Stimulated activated CD8-positive, alpha-beta memory T cell treated with anti-CD3 and anti-CD28 coated beads, Interleukin-2, amount 100 ng/mL, for 1 hour (primary cell): ENCODE measurements around the gene PTRH1.

Experiments used
- DNase-seq, 2 donors: peaks; one replicate each; pipeline ENCODE4 v3.0.0-alpha.2; 2020; ENCODE audit warnings: low read depth in 2 of 2

Gene PTRH1

DNA sequence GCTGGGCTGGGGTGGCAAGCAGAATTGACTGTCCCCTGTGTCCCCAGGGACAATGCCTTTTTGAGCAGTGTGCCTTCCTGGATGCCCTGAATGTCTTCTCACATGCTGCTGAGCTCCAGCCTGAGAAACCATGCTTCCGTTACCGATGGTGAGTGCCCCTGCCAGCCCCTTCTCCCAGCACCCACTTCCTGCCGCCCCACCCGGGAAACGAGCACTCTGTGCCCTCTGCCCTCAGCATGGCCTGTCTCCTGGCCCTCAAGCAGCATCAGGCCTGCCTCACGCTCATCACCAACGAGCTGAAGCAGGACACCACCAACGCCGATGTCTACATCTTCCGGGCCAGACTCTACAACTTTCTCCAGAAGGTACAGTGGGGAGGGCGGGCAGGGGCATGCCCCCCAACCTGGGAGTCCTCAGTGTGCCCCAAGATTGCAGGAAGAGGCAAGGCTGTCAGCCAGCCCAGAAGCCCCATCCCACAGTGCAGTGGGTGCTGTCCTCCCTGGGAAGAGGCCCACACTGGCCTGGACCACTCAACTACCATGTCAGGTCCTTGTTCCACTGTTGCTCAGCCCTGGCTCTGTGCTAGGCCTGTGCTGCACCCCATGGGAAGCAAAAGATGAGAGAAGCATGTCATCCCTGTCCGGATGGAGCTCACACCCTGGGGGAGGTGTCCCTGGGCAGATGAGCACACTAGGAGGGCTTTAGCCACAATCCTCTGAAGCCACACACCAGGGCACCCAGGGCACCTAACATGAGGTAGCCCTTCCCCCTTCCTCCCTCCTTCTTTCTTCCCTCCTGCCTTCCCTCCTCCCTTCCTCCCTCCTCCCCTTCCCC, 4.8 kb upstream of the PTRH1 start:
- no peak for DNase-seq

DNA sequence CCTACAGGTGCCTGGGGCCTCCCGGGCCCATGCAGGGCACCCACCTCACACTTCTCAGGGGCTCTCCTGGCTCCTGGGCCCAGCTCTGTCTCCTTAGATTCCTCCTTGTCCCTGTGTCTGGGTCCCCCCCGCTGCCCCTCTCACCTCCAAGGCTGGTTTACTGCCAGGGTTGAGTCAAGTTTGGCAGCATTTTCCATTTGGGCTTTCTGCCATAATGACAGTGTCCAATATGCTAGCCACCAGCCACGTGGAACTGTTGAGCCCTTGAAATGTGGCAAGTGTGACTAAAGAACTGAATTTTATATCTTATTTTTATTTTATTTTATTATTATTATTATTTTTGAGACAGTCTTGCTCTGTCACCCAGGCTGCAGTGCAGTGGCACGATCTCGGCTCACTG, 2.3 kb upstream of the PTRH1 start:
- DNase-seq, result no peak

DNA sequence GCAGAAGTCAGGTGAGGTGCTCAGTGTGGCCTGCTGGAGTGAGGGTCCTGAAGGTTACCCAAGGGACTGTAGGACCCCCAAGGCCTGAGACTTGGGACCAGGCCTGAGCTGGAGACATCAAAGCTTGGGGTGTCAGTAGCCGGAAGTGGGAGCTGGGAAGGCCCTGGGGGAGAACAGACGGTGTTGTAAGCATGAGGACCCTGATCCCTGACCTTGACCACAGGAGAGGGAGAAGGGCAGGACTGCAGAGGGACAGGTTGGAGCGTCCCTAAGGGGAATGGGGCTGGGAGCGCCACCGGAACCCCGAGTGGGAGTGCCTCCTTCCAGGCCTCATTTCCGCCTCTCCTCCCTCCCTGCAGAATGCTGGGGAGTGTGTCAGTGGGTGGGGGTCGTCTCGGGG, 949 bp upstream of the PTRH1 start:
- no peak for DNase-seq

DNA sequence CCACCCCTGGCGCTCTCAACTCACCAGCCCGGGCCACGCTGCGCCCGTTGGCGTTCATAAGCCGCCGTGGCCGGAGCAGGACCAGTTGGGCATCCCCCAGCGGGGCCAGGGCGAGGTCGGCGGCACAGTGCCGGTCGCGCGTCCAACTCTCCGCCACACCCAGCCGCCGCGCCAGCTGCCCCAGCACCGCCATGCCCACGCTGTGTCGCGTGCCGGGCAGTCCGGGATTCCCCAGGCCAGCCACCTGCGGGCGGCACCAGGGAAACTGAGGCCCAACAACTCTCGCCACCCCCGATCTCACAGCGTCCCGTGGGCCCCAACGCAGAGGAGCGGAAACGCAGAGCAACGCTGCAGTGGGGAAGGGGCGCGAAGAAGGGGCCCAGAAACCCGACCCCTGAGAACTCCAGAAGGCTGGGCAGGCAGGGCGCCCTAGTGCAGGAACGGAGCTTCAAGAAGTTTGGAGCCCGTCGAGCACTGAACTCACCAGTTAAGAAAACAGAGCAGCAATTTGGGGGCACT, 453 bp downstream of the PTRH1 start:
- no peak for DNase-seq

DNA sequence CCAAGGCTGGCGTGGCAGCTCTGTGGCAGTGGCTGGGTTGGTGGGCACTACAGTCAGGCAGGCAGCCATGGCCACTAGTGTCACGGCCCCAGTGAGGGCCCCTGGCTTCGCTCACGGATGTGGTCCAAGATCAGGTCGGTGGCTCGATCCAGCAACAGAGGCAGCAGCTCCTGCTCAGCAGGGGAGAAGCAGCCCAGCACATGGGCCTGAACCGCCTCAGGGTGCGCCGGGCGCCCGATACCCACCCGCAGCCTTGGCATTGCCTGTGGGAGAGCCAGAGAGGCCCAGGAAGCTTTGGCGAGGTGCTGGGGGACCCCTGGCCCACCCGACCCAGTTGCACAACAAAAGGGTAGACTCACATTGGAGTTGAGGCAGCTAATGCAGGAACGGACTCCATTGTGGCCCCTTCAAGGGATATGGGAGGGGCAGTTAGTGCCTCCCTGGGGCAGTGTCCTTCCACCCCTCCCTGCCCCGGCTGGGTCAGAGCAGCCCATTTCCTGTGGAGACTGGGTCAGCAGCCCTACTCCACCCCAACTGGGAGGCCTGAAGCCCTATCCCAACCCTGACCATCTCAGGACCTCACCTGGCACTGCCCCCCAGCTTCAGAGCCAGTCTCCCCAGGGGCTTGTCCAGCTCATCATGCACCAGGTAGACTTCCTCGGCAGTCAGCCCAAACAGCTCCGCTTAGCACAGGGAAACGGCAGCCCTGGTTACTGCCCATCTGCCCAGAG, 1.3 kb downstream of the PTRH1 start:
- no peak for DNase-seq

DNA sequence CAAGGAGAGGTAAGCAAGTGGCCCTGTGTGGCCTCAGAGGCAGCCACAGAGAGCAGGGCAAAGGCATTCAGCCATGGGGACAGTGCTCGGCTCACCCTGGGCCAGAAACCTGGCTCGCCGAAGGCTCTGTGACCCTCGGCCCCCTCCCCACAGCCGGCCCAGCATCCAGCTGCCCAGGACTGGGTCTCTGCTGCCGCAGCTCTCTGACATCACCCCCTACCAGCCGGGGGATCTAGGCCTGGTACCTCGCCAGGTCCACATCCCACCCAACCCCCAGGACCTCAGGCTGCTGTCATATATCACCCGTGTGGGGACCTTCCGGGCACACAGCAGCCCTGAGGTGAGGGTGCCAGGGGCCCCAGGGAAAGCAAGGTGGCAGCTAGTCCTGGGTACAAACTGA, 2.6 kb downstream of the PTRH1 start:
- DNase-seq, result no peak

DNA sequence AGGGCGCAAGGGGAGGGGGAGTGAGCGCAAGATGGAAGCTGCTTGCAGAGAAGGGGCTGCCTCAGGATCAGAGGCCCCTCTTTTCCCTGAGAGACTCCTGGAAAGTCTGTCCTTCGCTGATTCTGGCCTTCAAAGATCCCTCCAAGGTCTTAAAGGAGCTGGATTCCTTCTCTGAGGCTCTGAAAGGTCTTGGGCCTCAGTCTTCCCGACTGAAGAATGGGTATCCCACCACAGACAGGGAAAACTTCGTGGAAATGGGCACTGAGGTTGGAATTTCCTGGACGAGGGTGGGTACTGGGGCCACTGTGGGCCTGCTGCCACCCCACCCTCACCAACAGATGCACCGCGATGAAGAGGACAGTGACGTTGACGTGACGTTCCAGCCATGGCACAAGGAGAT, 3.1 kb downstream of the PTRH1 start:
- no peak for DNase-seq

DNA sequence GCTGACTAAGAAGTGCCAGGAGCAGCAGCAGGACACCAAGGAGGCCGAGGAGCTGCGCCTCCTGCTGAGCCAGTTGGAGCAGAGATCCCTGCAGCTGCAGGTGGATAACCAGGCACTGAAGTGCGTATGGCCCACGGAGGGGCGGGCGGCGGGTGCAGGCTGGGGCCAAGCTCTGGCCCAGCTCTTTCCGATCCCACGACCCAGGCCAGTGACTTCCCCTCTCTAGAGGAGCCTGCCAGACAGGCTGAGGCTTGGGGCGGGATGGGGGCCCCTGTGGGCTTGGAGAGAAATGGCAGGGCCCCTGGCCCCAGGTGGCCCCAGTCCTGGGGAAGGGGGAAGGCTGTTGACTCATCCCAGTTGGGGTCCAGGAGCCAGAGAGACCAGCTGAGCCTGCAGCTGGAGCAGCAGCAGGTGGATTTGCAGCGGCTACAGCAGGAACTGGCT, 3.6 kb downstream of the PTRH1 start:
- DNase-seq, result no peak

DNA sequence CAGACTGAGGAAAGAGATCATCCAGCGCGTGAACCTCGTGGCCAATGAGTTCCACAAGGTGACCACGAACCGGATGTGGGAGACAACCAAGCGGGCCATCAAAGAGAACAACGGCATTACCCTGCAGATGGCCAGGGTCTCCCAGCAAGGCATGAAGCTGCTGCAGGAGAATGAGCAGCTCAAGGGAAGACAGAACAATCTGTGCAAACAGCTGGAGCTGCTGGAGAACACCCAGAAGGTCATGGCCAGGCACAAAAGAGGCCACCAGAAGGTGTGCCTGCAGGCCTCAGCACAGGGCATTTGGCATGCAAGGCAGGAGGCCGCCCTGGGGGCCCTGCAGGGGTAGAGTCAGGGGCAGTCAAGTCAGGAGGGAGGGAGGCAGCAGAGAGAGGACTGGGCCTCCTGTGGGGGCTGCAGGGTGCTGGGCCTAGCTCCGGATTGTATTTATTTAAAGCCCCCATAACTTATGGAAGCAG, 4.2 kb downstream of the PTRH1 start:
- no peak for DNase-seq

DNA sequence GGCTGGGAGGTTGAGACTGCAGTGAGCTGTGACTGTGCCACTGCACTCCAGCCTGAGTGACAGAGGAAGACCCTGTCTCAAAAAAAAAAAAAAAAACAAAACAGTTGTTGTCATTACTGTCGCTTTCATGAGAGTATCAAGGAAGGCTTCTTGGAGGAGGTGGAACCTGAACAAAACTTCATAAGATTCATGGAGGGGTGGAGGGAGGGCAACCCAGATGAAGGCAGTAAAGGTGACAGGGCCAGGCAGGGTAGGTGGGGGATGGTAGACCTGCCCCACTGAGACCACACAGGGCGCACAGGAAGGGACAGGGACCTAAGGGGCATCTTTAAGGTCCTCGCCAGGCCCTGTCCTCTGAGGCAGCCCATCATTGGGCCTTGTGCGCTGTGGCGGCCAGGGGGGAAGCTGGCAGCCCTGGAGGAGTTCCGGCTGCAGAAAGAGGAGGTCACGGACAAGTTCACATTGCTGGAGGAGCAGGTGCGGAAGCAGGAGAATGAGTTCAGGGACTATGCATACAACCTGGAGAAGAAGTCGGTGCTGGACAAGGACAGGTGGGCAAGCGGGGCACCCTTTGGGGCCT, 5.2 kb downstream of the PTRH1 start:
- DNase-seq, result no peak

DNA sequence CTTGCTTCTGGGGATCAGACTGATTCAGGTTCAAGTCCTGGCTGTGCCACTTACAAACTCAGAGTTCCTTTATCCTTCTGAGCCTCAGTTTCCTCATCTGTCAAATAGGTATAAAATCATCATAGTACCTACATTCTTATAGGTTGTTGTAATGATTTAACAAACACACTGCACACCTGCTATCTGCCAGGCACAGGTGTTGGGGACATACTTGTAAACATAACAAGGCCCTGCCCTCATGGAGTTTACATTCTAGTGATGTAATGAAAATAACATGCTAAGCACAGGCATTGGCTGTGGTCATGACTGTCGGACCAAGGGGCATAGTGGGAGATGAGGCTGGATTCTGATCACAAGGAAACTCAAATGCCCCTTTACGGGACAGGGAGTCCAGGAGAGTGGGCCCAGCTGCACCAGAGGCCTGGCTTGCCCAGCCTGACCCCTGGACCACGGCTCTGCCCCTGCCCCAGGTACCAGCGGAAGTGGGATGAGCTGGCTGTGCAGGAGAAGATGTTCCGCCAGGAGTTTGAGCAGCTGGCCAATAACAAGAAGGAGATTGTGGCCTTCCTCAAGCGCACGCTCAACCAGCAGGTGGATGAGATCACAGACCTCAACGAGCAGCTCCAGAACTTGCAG, 6.4 kb downstream of the PTRH1 start:
- no peak for DNase-seq

DNA sequence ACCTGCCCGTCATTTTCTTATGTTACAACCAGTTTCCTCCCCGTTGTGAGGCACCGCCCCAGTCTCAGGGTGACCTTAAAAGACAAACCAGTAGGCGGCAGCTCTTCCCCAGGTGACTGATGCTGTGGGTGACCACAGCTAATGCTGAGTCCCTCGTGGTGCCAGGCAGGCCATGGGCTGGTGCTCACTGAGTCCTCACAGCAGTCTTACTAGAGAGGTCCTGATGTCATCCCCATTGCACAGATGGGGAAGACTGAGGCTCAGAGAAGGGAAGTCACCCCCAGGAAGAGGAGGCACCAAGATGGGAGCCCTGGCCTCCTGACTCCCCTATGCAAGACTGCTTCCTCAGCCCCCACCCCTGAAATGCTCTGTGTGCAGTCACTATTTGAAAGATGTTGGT, 7.7 kb downstream of the PTRH1 start:
- DNase-seq, result no peak

DNA sequence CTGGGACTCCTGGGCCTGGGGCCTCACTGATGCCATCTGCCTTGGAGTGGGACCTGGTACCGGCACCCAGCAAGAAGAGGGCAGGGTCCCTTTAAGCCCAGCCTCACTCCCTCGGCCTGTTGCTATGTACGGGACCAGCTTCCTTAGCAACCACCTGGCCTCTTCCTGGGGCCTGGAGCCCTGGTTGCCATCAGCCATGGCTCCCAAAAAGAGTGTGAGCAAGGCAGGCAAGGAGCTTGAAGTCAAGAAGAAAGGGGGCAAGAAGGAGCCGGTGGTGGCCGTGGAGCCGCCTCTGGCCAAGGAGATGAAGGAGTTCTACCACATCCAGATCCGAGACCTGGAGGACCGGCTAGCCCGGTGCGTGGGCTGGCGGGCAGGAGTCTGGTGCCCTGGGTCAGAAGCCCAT, 8.6 kb downstream of the PTRH1 start, which contains the start of gene CFAP157:
Gene CFAP157 (plus strand): TSS at position 153 of the 406 bp plus-strand sequence. CDS start 44 bp downstream, at position 197.
- no peak for DNase-seq

DNA sequence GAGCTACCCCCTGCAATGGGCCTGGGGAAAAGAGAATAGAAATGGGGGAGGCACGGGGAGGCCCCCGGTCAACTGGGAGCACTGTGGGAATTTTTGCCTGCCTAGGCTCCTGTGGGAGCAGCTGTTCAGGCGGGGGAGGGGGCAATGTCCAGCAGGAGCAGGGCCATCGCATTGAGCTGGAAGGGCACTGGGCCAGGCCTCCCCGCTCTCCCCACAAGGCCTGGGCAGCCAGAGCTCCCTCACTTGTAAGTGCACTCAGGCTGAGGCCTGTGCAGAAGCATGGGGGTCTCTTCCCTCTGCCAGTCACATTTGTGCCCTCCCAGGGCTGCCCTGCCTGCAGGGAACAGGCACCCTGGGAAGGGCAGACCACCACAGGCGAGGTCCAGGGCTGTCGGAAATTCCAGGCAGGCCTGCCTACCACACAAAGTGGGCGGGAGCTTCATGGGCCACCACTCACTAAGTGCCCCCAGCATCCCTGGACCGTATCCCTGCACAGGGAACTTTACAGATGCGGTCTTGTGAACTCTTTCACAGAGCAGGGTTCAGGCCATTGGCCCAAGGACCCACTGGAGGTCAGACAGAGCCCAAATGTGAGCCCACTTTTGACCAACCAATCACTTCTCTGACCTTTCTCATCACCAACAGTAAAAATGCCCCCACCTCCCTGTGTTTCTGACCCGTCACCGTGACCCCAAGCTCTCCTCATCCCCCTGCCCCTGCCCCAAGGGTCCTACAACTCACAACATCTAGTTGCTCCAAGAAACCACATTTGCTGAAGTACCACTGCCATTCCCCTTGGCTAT, 9.7 kb downstream of the PTRH1 start:
- DNase-seq, result no peak

DNA sequence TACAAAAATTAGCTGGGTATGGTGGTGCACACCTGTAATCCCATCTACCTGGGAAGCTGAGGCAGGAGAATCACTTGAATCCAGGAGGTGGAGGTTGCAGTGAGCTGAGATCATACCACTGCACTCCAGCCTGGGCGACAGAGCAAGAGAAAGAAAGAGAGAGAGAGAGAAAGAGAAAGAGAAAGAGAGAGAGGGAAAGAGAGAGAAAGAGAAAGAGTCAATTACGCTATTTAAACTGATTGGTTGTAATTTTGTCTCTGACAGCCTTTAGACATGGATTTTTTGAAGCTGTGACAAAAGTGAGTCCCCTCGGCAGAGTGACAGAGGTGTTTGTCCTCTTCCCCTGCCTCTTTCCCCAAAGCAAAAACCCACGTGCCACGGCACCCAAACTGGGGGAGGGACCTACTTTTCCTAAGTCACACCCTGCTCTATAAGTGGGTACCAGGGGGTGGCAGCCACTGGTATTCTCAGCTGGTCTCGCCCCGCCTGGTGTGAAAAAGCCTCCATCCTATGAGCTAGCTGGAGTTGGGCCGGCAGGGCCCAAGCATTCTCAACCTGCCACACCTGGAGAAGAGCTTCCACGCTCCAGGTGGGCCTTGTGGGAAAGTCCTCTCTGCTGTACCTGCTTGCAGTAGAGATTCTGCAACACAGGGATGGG, 12.0 kb downstream of the PTRH1 start:
- DNase-seq, result no peak

DNA sequence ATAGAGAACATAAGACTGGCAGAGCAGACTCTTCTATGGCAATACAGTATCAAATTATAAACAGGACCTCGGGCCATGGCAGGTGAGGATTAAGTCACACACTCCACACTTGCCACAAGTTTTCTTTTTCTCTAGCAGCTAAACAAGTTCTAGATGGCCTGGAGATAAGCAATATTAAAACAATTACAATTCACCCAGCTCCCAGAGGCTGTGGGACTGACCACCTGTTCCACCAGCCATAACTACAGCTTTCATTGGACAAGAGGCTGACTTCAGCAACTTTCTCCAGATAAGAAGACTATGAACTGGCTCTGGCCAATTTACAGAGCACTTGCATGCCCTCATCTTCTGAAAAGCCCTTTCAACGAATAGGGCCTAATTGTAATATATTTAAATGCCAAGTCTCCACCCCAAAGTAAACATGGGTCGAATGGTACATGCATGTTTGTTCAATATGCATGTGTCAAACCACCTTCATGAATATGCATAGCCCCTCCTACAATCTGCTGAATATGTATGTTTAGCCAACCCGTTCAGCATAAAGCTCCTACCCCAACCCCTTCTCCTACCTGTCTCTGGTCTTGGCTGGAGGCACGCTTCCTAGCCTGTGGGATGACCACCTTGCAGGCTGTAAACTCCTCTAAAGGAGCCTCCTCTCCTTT, 14.7 kb downstream of the PTRH1 start:
- no peak for DNase-seq

DNA sequence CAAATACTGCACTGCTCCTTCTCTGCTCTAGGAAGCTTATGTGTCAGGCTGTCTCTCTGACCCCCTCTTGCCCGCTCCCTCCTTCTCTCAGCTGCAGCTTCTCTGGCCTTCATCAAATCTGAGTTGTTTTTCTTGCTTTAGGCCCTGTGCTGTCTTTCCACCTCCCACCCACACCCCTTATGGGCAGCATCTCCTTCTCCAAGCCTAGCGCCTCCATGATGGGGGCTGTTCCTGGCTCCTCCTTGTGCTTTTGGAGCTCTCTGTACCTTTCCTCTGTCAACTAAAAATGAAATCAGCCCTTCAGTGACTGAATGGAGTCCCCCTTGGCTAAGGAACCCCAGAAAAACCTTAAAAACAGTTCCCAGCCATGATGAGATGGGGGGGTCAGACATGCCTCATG, 15.3 kb downstream of the PTRH1 start:
- no peak for DNase-seq

DNA sequence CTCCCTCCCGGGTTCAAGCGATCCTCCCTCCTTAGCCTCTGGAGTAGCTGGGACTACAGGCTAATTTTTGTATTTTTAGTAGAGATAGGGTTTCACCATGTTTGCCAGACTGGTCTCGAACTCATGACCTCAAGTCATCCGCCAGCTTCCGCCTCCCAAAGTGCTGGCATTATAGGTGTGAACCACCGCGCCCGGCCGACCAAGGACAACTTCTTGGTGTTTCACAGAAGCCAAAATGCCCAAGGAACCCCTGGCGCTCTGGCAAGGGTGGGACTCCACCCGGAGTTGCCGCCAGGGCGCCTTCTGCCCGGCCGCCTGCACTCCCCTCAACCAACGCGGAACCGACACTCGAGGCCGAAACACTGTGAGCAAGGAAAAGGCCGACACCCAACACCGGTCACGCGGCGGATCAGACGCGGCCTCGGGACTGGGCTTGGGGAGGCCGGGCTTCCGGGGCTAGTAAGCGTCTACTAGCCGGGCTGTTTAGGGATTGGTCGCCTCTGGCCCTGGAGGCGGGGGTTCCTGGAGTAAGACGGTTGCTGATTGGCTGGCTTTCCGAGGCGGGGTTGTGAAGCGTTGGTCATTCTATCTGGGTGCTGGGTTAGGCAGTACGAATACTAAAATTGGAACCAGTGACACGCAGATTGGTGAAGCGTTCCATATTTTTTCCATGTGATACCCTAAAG, 16.3 kb downstream of the PTRH1 start:
- peak; percentile 64 to 74 for DNase-seq

DNA sequence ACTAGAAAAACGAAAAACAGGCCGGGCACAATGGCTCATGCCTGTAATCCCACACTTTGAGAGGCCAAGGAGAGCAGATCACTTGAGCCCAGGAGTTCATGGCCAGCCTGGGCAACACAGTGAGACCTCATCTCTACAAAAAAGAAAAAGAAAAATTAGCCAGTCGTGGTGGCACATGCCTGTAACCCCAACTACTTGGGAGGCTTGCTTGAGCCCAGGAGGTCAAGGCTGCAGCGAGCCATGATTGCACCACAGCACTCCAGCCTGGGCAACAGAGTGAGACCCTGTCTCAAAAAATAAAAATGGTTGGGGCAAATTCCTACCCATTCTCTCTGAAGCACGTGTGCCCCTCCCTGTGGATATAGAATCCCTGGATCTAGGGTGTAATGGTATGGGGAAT, 17.1 kb downstream of the PTRH1 start:
- DNase-seq, result no peak
